Measurements from ENCODE around the gene MACROD2. TPM values are rescaled to one million over a fixed set of nuclear protein-coding genes. Genes with fewer than 3 reads are reported as not detected.

The MACROD2 gene
- total RNA-seq, 1 experiment from 2014 or later: 1.6 TPM

DNA sequence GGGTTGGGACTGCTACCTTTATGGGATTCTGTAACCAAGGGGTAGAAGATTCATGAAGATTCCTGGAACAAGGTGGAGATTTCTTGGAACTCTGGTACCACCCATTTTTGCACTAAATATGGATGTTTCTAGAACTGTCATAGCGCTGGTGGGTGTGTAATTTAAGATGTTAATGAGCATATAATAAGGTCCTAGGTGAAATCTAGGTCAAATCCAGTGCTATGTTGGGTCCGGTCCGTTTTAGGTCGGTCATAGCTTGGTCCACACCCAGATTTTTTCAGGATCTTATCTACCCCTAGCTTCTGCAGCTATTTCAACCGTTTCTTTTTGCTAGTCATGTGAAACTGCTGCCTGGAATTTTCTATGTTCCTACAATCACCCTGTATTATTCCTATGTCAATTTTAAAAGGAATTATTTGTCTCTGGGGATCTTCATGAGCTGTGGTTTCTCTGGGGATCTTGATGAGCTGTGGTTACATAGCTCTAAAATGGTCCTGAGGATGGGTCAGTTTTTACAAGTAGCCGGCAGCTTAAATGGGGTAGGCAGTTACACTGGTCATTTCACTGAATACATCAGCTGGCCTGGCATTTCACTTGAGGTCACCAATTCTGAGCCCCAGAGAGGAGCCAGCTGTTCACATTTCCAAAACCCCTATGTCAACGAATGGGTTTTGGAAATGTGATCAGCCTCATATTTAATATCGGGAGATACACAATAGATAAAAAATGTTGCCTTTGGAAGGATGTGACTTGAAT is 994.4 kb downstream of the MACROD2 start:
- Histone ChIP-seq H2BK5ac (ENCODE audit: insufficient read length, low read length) (no peak overlapping the region), H3K79me2 (ENCODE audit: insufficient read depth, low read length) (no peaks in the 10 kb centered on the region), H3K14ac (ENCODE audit: insufficient read depth, low read length) (no peak overlapping the region), H3K79me1 (ENCODE audit: insufficient read depth, low read depth, low read length, poor library complexity, severe bottlenecking) (no peaks in the 10 kb centered on the region), H3K4me1 (ENCODE audit: insufficient read depth, low read length) (no peaks in the 10 kb centered on the region), H3K27ac (ENCODE audit: insufficient read length, low read depth, low read length) (no peak overlapping the region), H4K91ac (ENCODE audit: insufficient read length, low read depth, low read length) (no peak overlapping the region), H2BK15ac (ENCODE audit: low read depth, low read length) (no peak overlapping the region), H2BK20ac (ENCODE audit: low read depth, low read length, poor library complexity, severe bottlenecking) (no peak overlapping the region), H4K5ac (ENCODE audit: insufficient read length, low read depth, low read length) (no peak overlapping the region), H4K20me1 (ENCODE audit: control insufficient read depth, insufficient read depth, insufficient read length) (no peaks in the 10 kb centered on the region), H2AFZ (ENCODE audit: low read length) (no peak overlapping the region), H3K27me3 (ENCODE audit: insufficient read depth, low read length) (no peaks in the 10 kb centered on the region), H3K4me2 (ENCODE audit: insufficient read depth, insufficient read length, low read length) (no peak overlapping the region), H3K4ac (ENCODE audit: low read depth, low read length) (no peak overlapping the region), H3T11ph (ENCODE audit: low read length) (no peak overlapping the region), H3K9ac (ENCODE audit: extremely low read depth, insufficient read length, low read length) (no peak overlapping the region), H2BK120ac (ENCODE audit: low read depth, low read length, poor library complexity, severe bottlenecking) (no peak overlapping the region), H4K8ac (replicated peaks; ENCODE audit: insufficient read length, low read depth, low read length) (no peak overlapping the region), H3K56ac (ENCODE audit: insufficient read length, low read depth, low read length) (no peak overlapping the region), H2AK5ac (ENCODE audit: insufficient read length, low read length) (no peak overlapping the region), H2BK12ac (ENCODE audit: insufficient read length, low read depth, low read length) (no peak overlapping the region), H3K18ac (ENCODE audit: insufficient read length, low read depth, low read length) (no peak overlapping the region), H3K23ac (ENCODE audit: insufficient read length, low read depth, low read length) (no peak overlapping the region), H3K9me3 (ENCODE audit: control insufficient read depth, low read depth, low read length) (no peaks in the 10 kb centered on the region), H3K23me2 (ENCODE audit: insufficient read length, low read depth, low read length, poor library complexity, severe bottlenecking) (no peaks in the 10 kb centered on the region)
- TF ChIP-seq, protein P1, sequence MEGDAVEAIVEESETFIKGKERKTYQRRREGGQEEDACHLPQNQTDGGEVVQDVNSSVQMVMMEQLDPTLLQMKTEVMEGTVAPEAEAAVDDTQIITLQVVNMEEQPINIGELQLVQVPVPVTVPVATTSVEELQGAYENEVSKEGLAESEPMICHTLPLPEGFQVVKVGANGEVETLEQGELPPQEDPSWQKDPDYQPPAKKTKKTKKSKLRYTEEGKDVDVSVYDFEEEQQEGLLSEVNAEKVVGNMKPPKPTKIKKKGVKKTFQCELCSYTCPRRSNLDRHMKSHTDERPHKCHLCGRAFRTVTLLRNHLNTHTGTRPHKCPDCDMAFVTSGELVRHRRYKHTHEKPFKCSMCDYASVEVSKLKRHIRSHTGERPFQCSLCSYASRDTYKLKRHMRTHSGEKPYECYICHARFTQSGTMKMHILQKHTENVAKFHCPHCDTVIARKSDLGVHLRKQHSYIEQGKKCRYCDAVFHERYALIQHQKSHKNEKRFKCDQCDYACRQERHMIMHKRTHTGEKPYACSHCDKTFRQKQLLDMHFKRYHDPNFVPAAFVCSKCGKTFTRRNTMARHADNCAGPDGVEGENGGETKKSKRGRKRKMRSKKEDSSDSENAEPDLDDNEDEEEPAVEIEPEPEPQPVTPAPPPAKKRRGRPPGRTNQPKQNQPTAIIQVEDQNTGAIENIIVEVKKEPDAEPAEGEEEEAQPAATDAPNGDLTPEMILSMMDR (conservative IDR thresholded peaks at IDR 0.05): no peak
- no CpG with 5 or more reads among the region's 8 CpGs for WGBS (ENCODE audit: extremely low coverage, insufficient read length, low lambda C conversion rate)
- Mint-ChIP-seq H3K9me3 (no peaks in the 10 kb centered on the region), H3K27ac (no peak overlapping the region), H3K27me3 (ENCODE audit: low read depth) (no peaks in the 10 kb centered on the region), H3K4me3 (no peak overlapping the region), H3K36me3 (ENCODE audit: insufficient read depth in 1 of 3, low read depth in 3 of 3) (no peaks in the 10 kb centered on the region), H3K4me1 (no peaks in the 10 kb centered on the region)
- no peak for DNase-seq

All from H9 (cell line).